DMS153 treated with DMSO at 0.1 percent for 48 hours (cell line): ENCODE measurements around the gene TJP1.
"Not testable (repeated sequence)": the region's sequence is repeated elsewhere in the genome, so short reads cannot be mapped to it uniquely, and the experiment has no call there.

Experiments
- DNase-seq: peaks from one replicate; lab custom pipeline; 2025; ENCODE audit not compliant: unreplicated experiment; lab: John Stamatoyannopoulos, UW

Gene TJP1

GRCh38 chr15:29756358-29757267 lies 65.7 kb downstream of the TJP1 start:
- no peak for DNase-seq

- not testable (repeated sequence) for DNase-seq
Observed at GRCh38 chr15:29754009-29754408, 68.3 kb downstream of the TJP1 start.

- no peak for DNase-seq
Observed at GRCh38 chr15:29753506-29753905, 68.8 kb downstream of the TJP1 start.

- DNase-seq = no peak
Observed at GRCh38 chr15:29750754-29751153, 71.5 kb downstream of the TJP1 start.

- no peak for DNase-seq
Observed at GRCh38 chr15:29749365-29750086, 72.7 kb downstream of the TJP1 start.

GRCh38 chr15:29747837-29748417 lies 74.3 kb downstream of the TJP1 start:
- no peak for DNase-seq

- DNase-seq = no peak
Observed at GRCh38 chr15:29743475-29743874, 78.8 kb downstream of the TJP1 start.

GRCh38 chr15:29740692-29741311 lies 81.5 kb downstream of the TJP1 start:
- DNase-seq = no peak

GRCh38 chr15:29736744-29737020 lies 85.6 kb downstream of the TJP1 start:
- no peak for DNase-seq

GRCh38 chr15:29736012-29736743 lies 86.1 kb downstream of the TJP1 start:
- no peak for DNase-seq

- DNase-seq = no peak
Observed at GRCh38 chr15:29734917-29735572, 87.2 kb downstream of the TJP1 start.

- DNase-seq = no peak
Observed at GRCh38 chr15:29731865-29732264, 90.4 kb downstream of the TJP1 start.

- DNase-seq = not testable (repeated sequence)
Observed at GRCh38 chr15:29730471-29730870, 91.8 kb downstream of the TJP1 start.

- DNase-seq = no peak
Observed at GRCh38 chr15:29728418-29728817, 93.8 kb downstream of the TJP1 start.

- no peak for DNase-seq
Observed at GRCh38 chr15:29727871-29728270, 94.4 kb downstream of the TJP1 start.

GRCh38 chr15:29726553-29726952 lies 95.7 kb downstream of the TJP1 start:
- DNase-seq = no peak

GRCh38 chr15:29724026-29724425 lies 98.2 kb downstream of the TJP1 start:
- DNase-seq = no peak

GRCh38 chr15:29713784-29714183 lies 108.5 kb downstream of the TJP1 start:
- no peak for DNase-seq

GRCh38 chr15:29712149-29712885 lies 110.0 kb downstream of the TJP1 start:
- DNase-seq = no peak

GRCh38 chr15:29711531-29711930 lies 110.7 kb downstream of the TJP1 start:
- no peak for DNase-seq
